Neutrophil (primary cell): ENCODE data around the gene SMARCA2.

Experiments used
- H3K27ac ChIP-seq: fragments of 200-600 bp; sonication (generic); 2 replicates; pipeline ENCODE4 v1.5.1; 2016; ENCODE audit warnings: mild to moderate bottlenecking, moderate library complexity
- H3K27me3 ChIP-seq: fragments of 200-600 bp; sonication (generic); 2 replicates; pipeline ENCODE4 v1.6.0; 2016; ENCODE audit warnings: mild to moderate bottlenecking
- H3K36me3 ChIP-seq: fragments of 200-600 bp; sonication (generic); 2 replicates; pipeline ENCODE4 v1.5.1; 2017
- H3K4me1 ChIP-seq, 2 experiments: fragments of 200-600 bp in 1 of 2; sonication (generic) in 1 of 2; 1 replicate in 1 of 2; 2 replicates in 1 of 2; pipeline versions ENCODE4 v1.5.1 to v1.6.1; 2013 to 2016; ENCODE audit warnings: low read depth in 1 of 2, low read length in 1 of 2, mild to moderate bottlenecking in 1 of 2, moderate library complexity in 1 of 2; ENCODE audit not compliant: control insufficient read depth in 1 of 2, insufficient read depth in 1 of 2
- H3K4me3 ChIP-seq, 2 experiments: fragments of 200-600 bp in 1 of 2; sonication (generic) in 1 of 2; 1 replicate in 1 of 2; 2 replicates in 1 of 2; pipeline ENCODE4 v1.5.1; 2013 to 2016; ENCODE audit warnings: low read depth in 1 of 2, low read length in 1 of 2, mild to moderate bottlenecking in 1 of 2, moderate library complexity in 1 of 2
- H3K9me3 ChIP-seq: fragments of 200-600 bp; sonication (generic); 2 replicates; pipeline ENCODE4 v1.5.1; 2016
- CTCF ChIP-seq: fragments of 200-600 bp; sonication (generic); IDR thresholded peaks from 2 replicates; pipeline ENCODE4 v1.5.1; 2016; ENCODE audit warnings: antibody characterized with exemption

SMARCA2 gene

DNA sequence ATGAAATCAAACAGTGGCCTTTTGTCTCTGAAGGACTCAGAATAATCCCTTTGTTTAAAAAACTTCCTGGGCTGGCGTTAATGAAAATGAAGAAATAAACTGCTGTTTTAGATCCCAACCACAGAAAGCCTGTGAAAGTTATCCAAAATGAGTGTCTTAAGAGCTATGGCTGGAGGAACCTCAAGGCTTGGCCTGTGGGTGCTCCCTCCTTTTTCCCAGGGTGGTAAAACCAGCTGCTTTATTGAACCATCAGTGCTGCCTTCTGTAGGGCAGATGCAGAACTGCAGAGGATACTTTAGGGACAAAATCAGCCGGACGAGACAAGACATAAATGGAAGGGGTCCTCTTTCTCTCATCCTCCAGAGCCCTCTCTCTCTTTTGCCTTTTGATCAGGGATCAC, 100.9 kb downstream of the SMARCA2 start:
- H3K4me1 ChIP-seq = no peaks in the 10 kb centered on the region
- no peaks in the 10 kb centered on the region for H3K27me3 ChIP-seq
- H3K9me3 ChIP-seq = no peaks in the 10 kb centered on the region
- H3K27ac ChIP-seq = no peak overlapping the region
- H3K36me3 ChIP-seq = peaks cover 98% of the 10 kb centered on the region
- no peak for TF ChIP-seq CTCF
- H3K4me3 ChIP-seq = no peak overlapping the region

DNA sequence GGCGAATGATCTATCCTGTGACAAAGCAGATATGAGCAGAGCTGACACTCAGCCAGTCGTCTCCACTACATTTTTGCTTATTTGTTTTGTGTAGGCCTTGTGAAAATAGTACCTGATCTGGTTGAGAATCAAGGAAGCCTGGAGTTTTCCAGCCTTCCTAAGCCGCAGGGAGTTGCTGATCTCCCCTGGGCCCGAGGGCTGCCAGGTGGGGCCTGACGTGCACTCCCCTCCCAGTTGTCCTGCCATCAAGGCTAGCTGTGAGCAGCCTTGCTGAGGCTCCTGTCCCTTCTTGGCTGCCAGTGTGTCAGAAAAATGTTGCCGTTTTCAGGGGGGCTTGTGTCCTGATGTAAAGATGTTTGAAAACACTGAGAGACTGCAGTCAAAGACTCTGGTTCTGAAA, 102.4 kb downstream of the SMARCA2 start:
- Histone ChIP-seq H3K9me3 (no peaks in the 10 kb centered on the region), H3K4me1 (no peaks in the 10 kb centered on the region), H3K27ac (no peak overlapping the region), H3K4me3 (no peak overlapping the region), H3K27me3 (no peaks in the 10 kb centered on the region), H3K36me3 (peaks cover 98% of the 10 kb centered on the region)
- no peak for TF ChIP-seq CTCF

GRCh38 chr9:2119566-2119965, 104.4 kb downstream of the SMARCA2 start:
- TF ChIP-seq CTCF = no peak
- Histone ChIP-seq H3K27me3 (no peaks in the 10 kb centered on the region), H3K36me3 (peaks cover 97% of the 10 kb centered on the region), H3K27ac (no peak overlapping the region), H3K4me3 (no peak overlapping the region), H3K9me3 (no peaks in the 10 kb centered on the region), H3K4me1 (no peaks in the 10 kb centered on the region)

DNA sequence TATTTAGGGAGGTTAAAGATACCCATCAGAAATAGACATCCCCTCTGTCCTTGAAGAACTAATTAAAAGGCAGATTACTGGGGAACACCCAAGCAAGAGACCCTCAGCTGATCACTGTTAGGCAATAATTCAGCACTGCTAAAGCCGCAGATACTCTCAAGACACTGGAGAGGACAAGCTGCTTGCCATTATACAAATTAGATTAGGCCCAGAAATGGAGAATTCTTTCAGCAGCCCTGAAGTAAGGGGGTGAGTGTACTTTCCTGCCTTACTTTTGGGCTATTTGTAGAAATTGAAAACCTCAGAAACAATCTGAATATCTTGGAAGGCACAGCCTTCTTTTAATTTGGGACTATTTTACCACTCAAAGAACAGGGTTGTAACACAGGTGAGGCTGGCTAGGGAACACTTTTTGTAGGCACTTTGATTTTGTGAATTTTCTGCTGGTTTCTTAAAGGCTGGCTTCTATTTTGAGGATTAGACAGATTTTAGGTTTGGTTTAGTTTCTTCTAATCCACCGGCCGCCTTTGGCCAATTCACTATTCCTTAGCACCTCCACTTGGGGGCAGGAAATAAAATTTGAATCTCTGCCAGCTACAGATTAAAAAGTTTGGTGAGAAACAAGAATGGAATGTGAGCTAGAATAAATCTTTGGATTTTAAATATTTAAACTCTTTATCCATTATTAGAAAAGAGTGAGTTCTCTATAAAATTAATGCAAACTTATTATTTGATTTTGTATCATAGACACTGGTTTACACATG, 106.0 kb downstream of the SMARCA2 start:
- no peaks in the 10 kb centered on the region for H3K27me3 ChIP-seq
- H3K36me3 ChIP-seq = peaks cover 94% of the 10 kb centered on the region
- no peak overlapping the region for H3K27ac ChIP-seq
- TF ChIP-seq CTCF = no peak
- no peak overlapping the region for H3K4me3 ChIP-seq
- no peaks in the 10 kb centered on the region for H3K9me3 ChIP-seq
- H3K4me1 ChIP-seq = no peaks in the 10 kb centered on the region

- H3K27me3 ChIP-seq = no peaks in the 10 kb centered on the region
- TF ChIP-seq CTCF = no peak
- H3K9me3 ChIP-seq = no peaks in the 10 kb centered on the region
- no peak overlapping the region for H3K4me3 ChIP-seq
- H3K27ac ChIP-seq = no peak overlapping the region
- no peaks in the 10 kb centered on the region for H3K4me1 ChIP-seq
- peaks cover 92% of the 10 kb centered on the region for H3K36me3 ChIP-seq
Observed at GRCh38 chr9:2122299-2122698, 107.2 kb downstream of the SMARCA2 start.
